Vagina (tissue), 2 donors: Measurements from ENCODE around the gene ECT2L. TPM values are rescaled to one million over a fixed set of nuclear protein-coding genes. Genes with fewer than 3 reads are reported as not detected.

Source experiments
- DNase-seq, 2 donors: peaks; one replicate each; pipeline ENCODE4 v3.0.0-alpha.2; 2017; ENCODE audit errors: extremely low spot score in 2 of 2
- H3K27ac ChIP-seq: fragments of 200-600 bp; sonication (generic); one replicate; pipeline ENCODE4 v1.5.1; 2019
- H3K27me3 ChIP-seq: fragments of 200-600 bp; sonication (generic); one replicate; pipeline ENCODE4 v1.5.1; 2019
- H3K36me3 ChIP-seq, 2 donors: fragments of 200-600 bp; sonication (generic); one replicate each; pipeline ENCODE4 v1.5.1; 2017 to 2019
- H3K4me1 ChIP-seq: fragments of 200-600 bp; sonication (generic); one replicate; pipeline ENCODE4 v1.5.1; 2019
- H3K4me3 ChIP-seq, 2 donors: fragments of 200-600 bp; sonication (generic); 1 replicate in 1 of 2; 2 replicates in 1 of 2; pipeline ENCODE4 v1.5.1; 2016 to 2019
- H3K9me3 ChIP-seq: fragments of 200-600 bp; sonication (generic); one replicate; pipeline ENCODE4 v1.5.1; 2019
- POLR2A ChIP-seq, 2 donors: fragments of 450-650 bp; IDR thresholded peaks; one replicate each; pipeline ENCODE4 v1.6.1; 2017; ENCODE audit warnings: antibody characterized with exemption in 2 of 2, mild to moderate bottlenecking in 2 of 2, moderate library complexity in 2 of 2
- POLR2AphosphoS5 ChIP-seq, 2 donors: sonication (generic); formaldehyde crosslinking; IDR thresholded peaks; one replicate each; pipeline ENCODE4 v1.9.0; 2017; ENCODE audit warnings: antibody characterized with exemption in 2 of 2, mild to moderate bottlenecking in 2 of 2, low read depth in 1 of 2; ENCODE audit not compliant: insufficient read depth in 1 of 2
- intact Hi-C: fragments of 100-400 bp; cut with DNase I; formaldehyde crosslinking; loops from one replicate; pipeline ENCODE4 v1.15.1; 2023
- total RNA-seq: library from RNA; depleted of rRNA; stranded (reverse); fragments of >200 nt; gene quantifications from one replicate; pipeline ENCODE4 v1.2.3, GENCODE V29; 2016
- TF ChIP-seq, protein P1 (sequence below), 3 experiments: fragments of 450-650 bp in 2 of 3; fragments of 200-600 bp in 1 of 3; sonication (generic) in 1 of 3; IDR thresholded peaks; one replicate each; pipeline ENCODE4 v1.5.1; 2017 to 2019; ENCODE audit warnings: antibody characterized with exemption in 3 of 3, mild to moderate bottlenecking in 2 of 3, moderate library complexity in 2 of 3

Gene ECT2L, protein sequence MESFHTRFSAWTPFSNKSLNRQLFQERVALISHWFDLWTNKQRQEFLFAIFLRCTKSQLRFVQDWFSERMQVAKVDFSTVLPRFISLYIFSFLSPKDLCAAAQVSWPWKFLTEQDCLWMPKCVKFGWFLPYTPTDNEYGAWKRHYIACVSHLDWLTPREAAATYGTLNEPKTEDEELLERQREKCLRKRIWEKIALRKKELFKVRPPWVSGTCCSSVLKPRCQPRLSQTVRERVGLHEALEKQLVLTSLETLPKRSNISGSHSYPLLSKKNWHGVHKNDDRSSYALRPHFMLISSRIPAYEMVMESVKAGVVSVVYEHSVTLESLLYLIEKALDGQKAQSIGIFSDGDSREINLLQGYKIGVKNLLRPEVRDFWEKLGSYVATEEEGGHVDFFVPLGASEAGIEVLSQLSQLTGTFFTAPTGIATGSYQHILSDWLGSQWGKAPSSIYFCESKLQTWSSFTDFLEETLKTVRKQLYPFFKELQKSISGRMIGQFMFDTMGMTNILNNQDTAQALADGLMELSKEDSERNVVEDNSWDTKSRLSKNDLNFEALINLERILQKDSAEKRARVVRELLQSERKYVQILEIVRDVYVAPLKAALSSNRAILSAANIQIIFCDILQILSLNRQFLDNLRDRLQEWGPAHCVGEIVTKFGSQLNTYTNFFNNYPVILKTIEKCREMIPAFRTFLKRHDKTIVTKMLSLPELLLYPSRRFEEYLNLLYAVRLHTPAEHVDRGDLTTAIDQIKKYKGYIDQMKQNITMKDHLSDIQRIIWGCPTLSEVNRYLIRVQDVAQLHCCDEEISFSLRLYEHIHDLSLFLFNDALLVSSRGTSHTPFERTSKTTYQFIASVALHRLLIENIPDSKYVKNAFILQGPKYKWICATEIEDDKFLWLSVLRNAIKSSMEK
- total RNA-seq = not detected

DNA sequence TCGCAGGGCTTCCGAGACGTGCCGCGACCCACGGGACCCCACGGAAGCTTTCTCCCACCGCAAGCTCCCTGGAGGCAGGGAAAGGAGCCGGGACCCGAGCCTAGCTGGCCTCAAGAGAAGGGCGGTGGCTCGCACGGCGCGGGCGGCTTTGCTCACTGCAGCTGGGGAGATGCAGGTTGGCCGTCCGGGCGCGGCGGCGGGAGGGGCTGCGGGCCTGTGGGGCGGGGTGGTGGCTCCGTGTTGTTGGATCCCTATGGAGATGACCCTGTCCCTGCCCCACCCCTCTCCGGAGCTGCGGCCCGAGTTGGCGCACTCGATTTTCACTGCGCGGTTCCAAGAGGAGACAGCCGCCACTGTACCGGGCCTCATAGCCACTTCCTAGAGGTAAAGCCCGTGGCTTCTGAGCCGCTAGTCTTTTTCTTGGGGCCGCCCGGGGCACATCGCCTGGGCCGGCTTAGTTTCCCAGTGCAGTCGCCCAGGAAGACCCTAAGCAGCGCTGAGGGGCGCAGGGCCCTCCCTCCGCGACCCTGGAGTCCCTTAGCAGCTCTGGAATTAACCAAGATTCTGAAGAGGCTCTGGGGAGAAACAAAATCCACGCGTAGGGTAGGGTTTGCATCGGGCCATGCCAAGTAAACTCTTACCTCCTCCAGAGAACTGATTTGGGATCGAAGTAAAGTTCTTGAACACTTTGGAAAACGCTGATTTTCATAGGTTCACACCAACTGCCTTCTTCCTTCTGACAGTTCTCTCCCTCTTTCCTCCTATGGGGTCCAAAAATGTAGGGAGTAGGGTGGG is at the start of gene ECT2L:
Gene ECT2L (plus strand): TSS at position 279 of the 795 bp plus-strand sequence. CDS start 17,188 bp downstream, outside the sequence.
- intact Hi-C loops = no loop called here
- H3K9me3 ChIP-seq = no peaks in the 10 kb centered on the region
- DNase-seq = no peak
- peaks cover 0 to 16% of the 10 kb centered on the region in 2 donors for H3K36me3 ChIP-seq
- peak within 1 kb of the TSS; percentile 40 to 53 for H3K4me3 ChIP-seq
- H3K27ac ChIP-seq = peak within 1 kb of the TSS; percentile 72
- TF ChIP-seq, protein P1, sequence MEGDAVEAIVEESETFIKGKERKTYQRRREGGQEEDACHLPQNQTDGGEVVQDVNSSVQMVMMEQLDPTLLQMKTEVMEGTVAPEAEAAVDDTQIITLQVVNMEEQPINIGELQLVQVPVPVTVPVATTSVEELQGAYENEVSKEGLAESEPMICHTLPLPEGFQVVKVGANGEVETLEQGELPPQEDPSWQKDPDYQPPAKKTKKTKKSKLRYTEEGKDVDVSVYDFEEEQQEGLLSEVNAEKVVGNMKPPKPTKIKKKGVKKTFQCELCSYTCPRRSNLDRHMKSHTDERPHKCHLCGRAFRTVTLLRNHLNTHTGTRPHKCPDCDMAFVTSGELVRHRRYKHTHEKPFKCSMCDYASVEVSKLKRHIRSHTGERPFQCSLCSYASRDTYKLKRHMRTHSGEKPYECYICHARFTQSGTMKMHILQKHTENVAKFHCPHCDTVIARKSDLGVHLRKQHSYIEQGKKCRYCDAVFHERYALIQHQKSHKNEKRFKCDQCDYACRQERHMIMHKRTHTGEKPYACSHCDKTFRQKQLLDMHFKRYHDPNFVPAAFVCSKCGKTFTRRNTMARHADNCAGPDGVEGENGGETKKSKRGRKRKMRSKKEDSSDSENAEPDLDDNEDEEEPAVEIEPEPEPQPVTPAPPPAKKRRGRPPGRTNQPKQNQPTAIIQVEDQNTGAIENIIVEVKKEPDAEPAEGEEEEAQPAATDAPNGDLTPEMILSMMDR (IDR thresholded peaks at IDR 0.05) = no peak
- TF ChIP-seq POLR2AphosphoS5 (IDR thresholded peaks at IDR 0.05; ENCODE audit: insufficient read depth in 1 of 2, low read depth in 1 of 2) = peak in 1 of 2 donors; percentile 51
- peaks cover 12% of the 10 kb centered on the region for H3K4me1 ChIP-seq
- H3K27me3 ChIP-seq = no peaks in the 10 kb centered on the region

DNA sequence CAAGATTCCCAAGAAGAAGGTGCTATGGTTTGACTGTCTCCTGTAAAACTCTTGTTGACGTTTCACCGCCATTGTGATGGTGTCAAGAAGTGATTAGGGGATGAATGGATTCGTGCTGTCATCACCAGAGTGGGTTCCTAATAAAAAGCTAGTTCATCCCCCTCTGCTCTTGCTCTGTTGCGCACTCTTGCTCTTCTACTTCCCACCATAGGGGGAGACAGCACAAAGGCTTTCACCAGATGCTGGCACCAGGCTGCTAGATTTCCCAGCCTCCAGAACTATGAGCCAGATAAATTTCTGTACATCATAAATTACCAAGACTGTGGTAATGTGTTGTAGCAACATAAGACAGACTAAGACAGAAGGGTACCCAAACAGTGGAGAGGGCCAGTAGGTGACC is 43.9 kb upstream of the ECT2L start:
- TF ChIP-seq POLR2AphosphoS5 (IDR thresholded peaks at IDR 0.05; ENCODE audit: insufficient read depth in 1 of 2, low read depth in 1 of 2) (no peak), POLR2A (IDR thresholded peaks at IDR 0.05) (no peak)
- TF ChIP-seq, protein P1 (IDR thresholded peaks at IDR 0.05) = no peak
- no peaks in the 10 kb centered on the region for H3K4me1 ChIP-seq
- H3K4me3 ChIP-seq = no peak overlapping the region
- no peak for DNase-seq
- intact Hi-C loops = no loop called here
- no peak overlapping the region for H3K27ac ChIP-seq
- H3K27me3 ChIP-seq = no peaks in the 10 kb centered on the region
- H3K36me3 ChIP-seq = no peaks in the 10 kb centered on the region
- H3K9me3 ChIP-seq = no peaks in the 10 kb centered on the region

DNA sequence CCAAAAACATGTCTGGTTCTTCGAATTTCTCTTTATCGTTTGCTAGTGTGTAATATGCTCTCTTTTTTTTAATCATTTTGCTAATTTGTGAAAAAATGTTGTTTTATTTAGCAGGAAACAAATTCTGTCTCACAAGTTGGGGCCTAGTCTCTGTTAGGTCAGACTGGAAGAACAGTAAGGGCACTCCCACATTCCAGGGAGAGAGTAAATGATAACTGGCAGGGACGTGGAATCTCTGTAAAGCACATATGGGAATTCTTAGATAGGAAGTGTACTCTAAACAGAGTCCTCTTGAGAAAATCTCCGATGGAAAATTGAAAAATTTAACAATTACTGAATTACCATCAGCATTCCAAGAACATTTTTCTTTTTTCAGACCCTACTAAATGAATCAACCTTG is 38.8 kb upstream of the ECT2L start:
- no peaks in the 10 kb centered on the region for H3K36me3 ChIP-seq
- TF ChIP-seq, protein P1 (IDR thresholded peaks at IDR 0.05) = no peak
- TF ChIP-seq POLR2AphosphoS5 (IDR thresholded peaks at IDR 0.05; ENCODE audit: insufficient read depth in 1 of 2, low read depth in 1 of 2) (no peak), POLR2A (IDR thresholded peaks at IDR 0.05) (no peak)
- no peaks in the 10 kb centered on the region for H3K4me1 ChIP-seq

DNA sequence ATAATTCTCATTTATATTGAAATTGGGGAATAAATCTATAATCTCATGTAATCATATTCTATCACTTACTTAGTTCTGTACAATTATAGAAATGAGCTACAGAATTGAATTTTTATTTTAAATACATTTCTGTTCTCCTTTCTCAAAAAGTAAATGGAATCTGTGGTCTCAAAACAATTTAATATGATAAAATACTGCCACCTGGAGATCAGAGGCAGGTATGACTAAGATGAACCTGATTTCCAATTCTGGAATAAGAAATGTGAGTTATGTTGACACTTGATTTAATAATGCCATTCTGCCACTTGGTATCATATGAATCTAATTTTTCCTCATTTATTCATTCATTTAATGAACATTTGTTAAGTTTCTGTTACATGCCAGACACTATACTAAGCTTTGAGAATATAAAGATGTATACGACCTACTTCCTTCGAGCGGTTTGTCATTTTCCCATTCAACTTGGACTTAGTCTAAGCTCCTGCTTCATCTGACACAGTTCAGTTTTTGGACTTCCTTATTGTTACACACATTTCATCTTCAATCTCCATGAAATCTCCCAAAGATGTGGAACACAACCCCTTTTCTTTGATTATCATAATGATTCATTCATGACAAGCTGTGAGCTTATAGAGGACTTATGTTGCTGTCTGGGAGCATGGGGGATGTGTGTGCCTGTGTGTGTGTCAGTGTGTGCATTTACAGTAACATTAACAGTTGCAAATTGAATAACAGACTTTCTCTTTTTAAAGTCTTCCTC is 29.8 kb upstream of the ECT2L start:
- H3K9me3 ChIP-seq = no peaks in the 10 kb centered on the region
- no peaks in the 10 kb centered on the region for H3K36me3 ChIP-seq
- no peaks in the 10 kb centered on the region for H3K4me1 ChIP-seq
- H3K4me3 ChIP-seq = no peak overlapping the region
- no peaks in the 10 kb centered on the region for H3K27me3 ChIP-seq
- H3K27ac ChIP-seq = no peak overlapping the region
- intact Hi-C loops = loop anchor here (5.0 kb wide), 1 partner anchor 179 kb away; no protein-coding TSS in a partner anchor
- DNase-seq = no peak
- TF ChIP-seq POLR2A (IDR thresholded peaks at IDR 0.05) = no peak
- TF ChIP-seq, protein P1 (IDR thresholded peaks at IDR 0.05) = peak; percentile 35 to 54 (median 47)

More for the DNA sequence above, 38.8 kb upstream of the ECT2L start:
- Histone ChIP-seq H3K9me3 (no peaks in the 10 kb centered on the region), H3K27me3 (no peaks in the 10 kb centered on the region), H3K4me3 (no peak overlapping the region), H3K27ac (no peak overlapping the region)
- intact Hi-C loops = no loop called here
- DNase-seq = no peak
